Activated CD8-positive, alpha-beta T cell treated with anti-CD3 and anti-CD28 coated beads, Interleukin-2, amount 10 ng/mL, durations not matched to agents 7 days and 5 days (primary cell): Measurements from ENCODE around the gene CRKL. TPM values are rescaled to one million over a fixed set of nuclear protein-coding genes. Genes with fewer than 3 reads are reported as not detected.

ENCODE experiments used
- ATAC-seq: fragments of 150-1000 bp; cut with Tn5 transposase; one replicate; pipeline ENCODE4 v1.10.0; 2021; ENCODE audit warnings: moderate library complexity
- CTCF ChIA-PET: fragments of 350-600 bp; sonication (Branson Sonifier 250); formaldehyde crosslinking; loops from one replicate; lab custom pipeline; 2021; ENCODE audit warnings: antibody characterized with exemption; lab: Charles Lee
- POLR2A ChIA-PET: fragments of 350-600 bp; sonication (Branson Sonifier 250); formaldehyde crosslinking; loops from one replicate; lab custom pipeline; 2021; ENCODE audit warnings: antibody characterized with exemption; lab: Charles Lee
- DNase-seq: peaks from one replicate; pipeline ENCODE4 v3.0.0-alpha.2; 2020
- H3K27ac Mint-ChIP-seq: one replicate; pipeline ENCODE4 v1.8.0; 2021; ENCODE audit warnings: mild to moderate bottlenecking, mixed read lengths
- H3K27me3 Mint-ChIP-seq: one replicate; pipeline ENCODE4 v1.8.0; 2021; ENCODE audit warnings: low read depth, mixed read lengths
- H3K36me3 Mint-ChIP-seq: one replicate; pipeline ENCODE4 v1.8.0; 2021; ENCODE audit warnings: low read depth, mixed read lengths
- H3K4me1 Mint-ChIP-seq: one replicate; pipeline ENCODE4 v1.8.0; 2021; ENCODE audit warnings: low read depth, mixed read lengths
- H3K4me3 Mint-ChIP-seq: one replicate; pipeline ENCODE4 v1.8.0; 2021; ENCODE audit warnings: mild to moderate bottlenecking, mixed read lengths
- H3K9me3 Mint-ChIP-seq: one replicate; pipeline ENCODE4 v1.8.0; 2022; ENCODE audit warnings: mixed read lengths; ENCODE audit not compliant: insufficient read depth
- total RNA-seq, 2 experiments: library from RNA; stranded (reverse); gene quantifications; one replicate each; pipeline ENCODE4 v1.2.3, GENCODE V29; 2021

CRKL gene
- total RNA-seq, 2 experiments from 2014 or later = 87.0 to 87.4 TPM

- H3K27ac Mint-ChIP-seq = no peak overlapping the region
- no peaks in the 10 kb centered on the region for H3K9me3 Mint-ChIP-seq
- DNase-seq (no peak), ATAC-seq (no peak)
- ChIA-PET CTCF (no interaction called here), POLR2A (interaction anchor here (0.9 to 1.0 kb wide), 2 partner anchors 15 to 22 kb away, joined by 3 read pairs; partner anchors contain the start of gene LZTR1)
- H3K4me1 Mint-ChIP-seq = peaks cover 14% of the 10 kb centered on the region
- H3K36me3 Mint-ChIP-seq = peaks cover 31% of the 10 kb centered on the region
- no peaks in the 10 kb centered on the region for H3K27me3 Mint-ChIP-seq
- no peak overlapping the region for H3K4me3 Mint-ChIP-seq
Observed at GRCh38 chr22:20996598-20997535, 79.7 kb downstream of the CRKL start.

DNA sequence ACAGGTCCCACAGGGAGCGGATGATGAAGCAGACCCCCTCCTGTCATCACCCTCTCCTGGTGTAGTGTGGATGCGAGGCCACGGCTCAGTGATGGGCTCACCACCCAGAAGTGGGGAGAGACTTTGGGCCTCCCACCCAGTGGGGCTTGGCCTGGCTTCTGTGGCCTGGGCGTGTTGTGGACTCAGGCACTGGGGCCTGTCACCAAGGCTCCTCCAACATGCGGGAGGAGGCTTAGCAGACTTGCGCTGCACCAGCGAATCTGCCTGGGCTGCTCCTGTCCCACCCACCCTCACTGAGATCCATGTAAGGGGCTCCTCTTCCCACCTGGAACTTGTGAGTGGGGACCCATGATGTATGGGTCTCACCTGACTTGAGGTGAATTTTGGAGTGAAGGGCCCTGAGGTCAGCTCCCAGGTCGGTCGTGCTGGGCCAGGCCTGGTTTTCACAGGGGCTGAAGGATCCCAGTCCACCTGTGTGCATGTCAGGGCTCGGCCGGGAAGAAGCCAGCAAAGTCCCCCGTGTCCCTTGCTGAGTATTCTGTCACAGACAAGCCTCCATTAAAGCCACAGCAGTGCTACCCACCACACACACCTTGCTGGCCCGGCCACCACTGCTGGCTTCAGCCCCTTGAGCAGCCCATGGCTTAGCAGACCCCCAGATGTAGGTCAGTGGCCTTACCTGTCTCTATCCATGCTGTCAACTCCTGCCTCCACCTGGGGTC lies 80.5 kb downstream of the CRKL start:
- no peak for ATAC-seq

DNA sequence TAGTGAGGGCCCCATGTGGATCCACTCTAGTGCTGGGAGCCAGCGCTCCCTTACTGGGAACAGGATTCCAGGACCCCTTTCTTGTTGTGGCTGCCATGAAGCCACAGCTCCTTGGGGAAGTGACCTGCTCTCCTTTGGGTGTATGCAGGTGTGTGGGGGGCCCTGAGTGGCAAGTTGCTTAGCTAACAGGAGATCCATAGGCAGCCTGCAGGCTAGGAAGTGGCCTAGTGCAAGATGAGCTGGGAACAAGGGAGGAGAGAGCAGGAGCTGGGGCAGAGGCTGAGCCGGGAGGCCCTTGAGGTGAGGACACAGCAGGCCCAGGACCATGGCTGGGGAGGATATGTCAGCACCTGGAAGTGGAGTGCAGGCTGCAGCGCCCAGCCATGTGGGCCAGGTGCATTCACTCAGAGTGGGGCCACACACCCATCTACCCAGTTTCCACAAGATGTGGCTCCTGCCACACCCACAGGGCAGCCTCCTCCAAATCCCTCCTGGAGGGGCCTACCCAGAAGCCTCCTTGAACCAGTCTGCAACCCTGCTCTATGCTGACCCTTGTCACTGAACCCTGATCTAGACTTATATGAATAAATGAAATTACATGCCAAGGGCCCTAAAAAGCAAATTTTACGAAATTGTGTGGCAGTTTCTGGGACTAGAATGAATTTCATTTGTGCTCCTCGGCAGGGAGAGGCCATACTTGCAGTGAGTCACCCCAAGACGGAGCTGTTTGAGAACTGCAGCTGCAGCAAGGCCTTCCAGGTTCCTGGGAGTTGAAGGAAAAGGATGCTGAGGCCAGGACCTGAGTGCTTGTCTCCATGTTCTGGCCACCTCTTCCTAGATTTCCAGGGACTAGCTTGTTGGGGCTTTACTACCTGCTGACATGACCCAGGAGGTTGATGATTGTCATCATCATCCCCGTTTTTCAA lies 81.5 kb downstream of the CRKL start:
- H3K9me3 Mint-ChIP-seq = no peaks in the 10 kb centered on the region
- peak overlapping the region; percentile 46 for H3K27ac Mint-ChIP-seq
- no peaks in the 10 kb centered on the region for H3K27me3 Mint-ChIP-seq
- ATAC-seq = no peak
- H3K4me1 Mint-ChIP-seq = peaks cover 23% of the 10 kb centered on the region
- ChIA-PET CTCF (interaction anchor here (0.9 kb wide), 1 partner anchor 16 kb away, joined by 3 read pairs; the partner anchor contains the start of gene LZTR1), POLR2A (interaction anchor here (1.4 kb wide), 1 partner anchor 16 kb away, joined by 7 read pairs; the partner anchor contains the start of gene LZTR1)
- peak overlapping the region; percentile 5 for H3K4me3 Mint-ChIP-seq
- DNase-seq = no peak
- H3K36me3 Mint-ChIP-seq = peaks cover 31% of the 10 kb centered on the region

More for the DNA sequence above, 80.5 kb downstream of the CRKL start:
- Mint-ChIP-seq H3K27me3 (no peaks in the 10 kb centered on the region), H3K36me3 (peaks cover 31% of the 10 kb centered on the region), H3K27ac (no peak overlapping the region), H3K4me3 (no peak overlapping the region), H3K9me3 (no peaks in the 10 kb centered on the region), H3K4me1 (peaks cover 15% of the 10 kb centered on the region)
- CTCF ChIA-PET = no interaction called here
- DNase-seq = no peak
- POLR2A ChIA-PET = interaction anchor here (1.0 kb wide), 1 partner anchor 23 kb away, joined by 3 read pairs; no protein-coding TSS in a partner anchor

DNA sequence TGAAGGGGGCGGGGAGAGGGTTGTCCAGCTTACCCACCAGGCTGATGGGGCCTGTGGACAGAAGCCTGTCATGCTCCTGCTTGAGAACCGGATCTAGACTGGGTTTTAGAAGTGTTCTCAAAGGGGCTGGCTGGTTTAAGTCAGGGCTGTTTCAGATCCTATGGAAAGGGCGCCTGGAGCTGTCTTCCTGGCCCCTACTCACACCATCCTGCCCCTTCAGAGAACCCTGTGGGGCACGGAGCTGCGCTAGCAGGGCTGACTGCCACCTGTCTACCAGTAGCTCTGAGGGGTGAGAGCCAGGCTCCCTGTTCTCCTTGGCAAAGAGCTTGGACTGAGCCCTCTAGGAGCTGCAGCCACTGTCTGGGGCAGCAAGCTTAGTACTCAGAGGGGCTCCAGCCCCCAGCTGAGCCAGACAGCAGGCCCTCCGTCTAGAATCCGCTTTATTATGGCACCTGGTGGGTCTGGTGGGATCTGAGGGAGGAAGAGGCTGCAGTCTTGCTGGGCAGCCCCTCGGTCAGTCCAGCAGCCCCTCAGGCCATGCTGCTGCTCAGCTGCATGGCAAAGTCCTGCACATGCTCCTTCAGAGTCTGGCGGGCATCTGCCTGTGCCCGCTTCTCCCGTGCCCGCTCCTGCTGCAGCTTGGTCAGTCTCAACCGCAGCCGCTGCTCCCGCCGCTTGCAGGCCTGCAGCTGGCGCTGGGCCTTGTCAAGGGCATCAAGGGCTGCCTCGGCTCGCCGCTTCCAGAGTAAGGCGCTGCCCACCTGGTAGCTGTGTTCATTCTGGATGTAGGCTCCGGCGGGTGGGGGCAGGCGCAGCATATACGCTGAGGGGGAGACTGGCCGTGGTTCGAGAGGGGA lies 82.4 kb downstream of the CRKL start:
- ATAC-seq (no peak), DNase-seq (no peak)
- H3K4me1 Mint-ChIP-seq = peaks cover 29% of the 10 kb centered on the region
- CTCF ChIA-PET = interaction anchor here (0.9 kb wide), 1 partner anchor 17 kb away, joined by 3 read pairs; the partner anchor contains the start of gene LZTR1
- H3K36me3 Mint-ChIP-seq = peaks cover 31% of the 10 kb centered on the region
- peak overlapping the region; percentile 92 for H3K4me3 Mint-ChIP-seq
- H3K27me3 Mint-ChIP-seq = no peaks in the 10 kb centered on the region
- H3K9me3 Mint-ChIP-seq = no peaks in the 10 kb centered on the region
- peak overlapping the region; percentile 97 for H3K27ac Mint-ChIP-seq
- POLR2A ChIA-PET = interaction anchor here (0.6 to 1.4 kb wide), 2 partner anchors 13 to 17 kb away, joined by 4 to 7 read pairs; partner anchors contain the start of gene LZTR1

GRCh38 chr22:21000207-21000986 lies 83.2 kb downstream of the CRKL start:
- H3K27me3 Mint-ChIP-seq = no peaks in the 10 kb centered on the region
- CTCF ChIA-PET = interaction anchor here (1.5 kb wide), 1 partner anchor 18 kb away, joined by 6 read pairs; the partner anchor contains the start of gene LZTR1
- H3K4me1 Mint-ChIP-seq = peaks cover 29% of the 10 kb centered on the region
- DNase-seq (no peak), ATAC-seq (no peak)
- peaks cover 31% of the 10 kb centered on the region for H3K36me3 Mint-ChIP-seq
- peak overlapping the region; percentile 97 for H3K27ac Mint-ChIP-seq
- H3K4me3 Mint-ChIP-seq = peak overlapping the region; percentile 92
- no peaks in the 10 kb centered on the region for H3K9me3 Mint-ChIP-seq
- POLR2A ChIA-PET = interaction anchor here (0.6 to 2.6 kb wide), 4 partner anchors 9 to 19 kb away, joined by 3 to 17 read pairs (median 4); partner anchors contain the start of gene LZTR1

- ATAC-seq (no peak), DNase-seq (no peak)
- Mint-ChIP-seq H3K27me3 (no peaks in the 10 kb centered on the region), H3K9me3 (no peaks in the 10 kb centered on the region), H3K4me1 (peaks cover 29% of the 10 kb centered on the region), H3K27ac (peak overlapping the region; percentile 97), H3K4me3 (peak overlapping the region; percentile 92), H3K36me3 (peaks cover 29% of the 10 kb centered on the region)
- POLR2A ChIA-PET = interaction anchor here (0.8 to 2.6 kb wide), 3 partner anchors 10 to 20 kb away, joined by 3 to 17 read pairs (median 4); partner anchors contain the start of gene LZTR1
- CTCF ChIA-PET = interaction anchor here (1.5 kb wide), 1 partner anchor 19 kb away, joined by 6 read pairs; the partner anchor contains the start of gene LZTR1
Observed at GRCh38 chr22:21000987-21001600, 83.9 kb downstream of the CRKL start.

- H3K27ac Mint-ChIP-seq = peak within 1 kb of the TSS; percentile 97
- DNase-seq (peak; percentile 98), ATAC-seq (peak; percentile 94)
- POLR2A ChIA-PET = interaction anchor here (0.7 to 2.6 kb wide), 6 partner anchors 13 to 100 kb away, joined by 3 to 17 read pairs (median 3); partner anchors contain the start of gene LZTR1
- H3K4me1 Mint-ChIP-seq = peaks cover 29% of the 10 kb centered on the region
- H3K27me3 Mint-ChIP-seq = no peaks in the 10 kb centered on the region
- CTCF ChIA-PET = interaction anchor here (1.0 to 1.5 kb wide), 3 partner anchors 11 to 21 kb away, joined by 3 to 6 read pairs (median 3); partner anchors contain the start of gene LZTR1
- peak within 1 kb of the TSS; percentile 92 for H3K4me3 Mint-ChIP-seq
- peaks cover 26% of the 10 kb centered on the region for H3K36me3 Mint-ChIP-seq
- H3K9me3 Mint-ChIP-seq = no peaks in the 10 kb centered on the region
Observed at GRCh38 chr22:21001601-21002325, 84.6 kb downstream of the CRKL start, which contains the start of gene THAP7. Gene THAP7 (minus strand): TSS chr22:21002118. CDS start chr22:21001911, 207 bp downstream.
